SH-SY5Y (cell line): Measurements from ENCODE around the gene SLCO1B1.

Experiments used
- GATA2 ChIP-seq: IDR thresholded peaks from 2 replicates; pipeline ENCODE4 v1.6.1; 2011; ENCODE audit warnings: mild to moderate bottlenecking, low read depth, low read length
- GATA3 ChIP-seq: IDR thresholded peaks from 2 replicates; pipeline ENCODE4 v1.6.1; 2011; ENCODE audit warnings: low read depth, mild to moderate bottlenecking, low read length, moderate library complexity

- TF ChIP-seq GATA3 (no peak), GATA2 (no peak)
Measured at GRCh38 chr12:21219206-21219605, 88.2 kb downstream of the SLCO1B1 start.
